Lower lobe of right lung (tissue), 2 donors: ENCODE results near the gene SLC45A2. TPM values are rescaled to one million over a fixed set of nuclear protein-coding genes. Genes with fewer than 3 reads are reported as not detected.
"Not testable (repeated sequence)": the region's sequence is repeated elsewhere in the genome, so short reads cannot be mapped to it uniquely, and the experiment has no call there.

Experiments used
- ATAC-seq, 2 donors: fragments of 200-7000 bp; cut with Tn5 transposase; one replicate each; pipeline ENCODE4 v1.9.1; 2020 to 2022; ENCODE audit warnings: mild to moderate bottlenecking in 2 of 2, moderate library complexity in 2 of 2
- DNase-seq: peaks from one replicate; pipeline ENCODE4 v3.0.0-alpha.2; 2020
- H3K27ac ChIP-seq: fragments of 200-600 bp; one replicate; pipeline ENCODE4 v1.8.0; 2022
- H3K27me3 ChIP-seq: fragments of 200-600 bp; one replicate; pipeline ENCODE4 v1.8.0; 2022; ENCODE audit warnings: low read depth
- H3K36me3 ChIP-seq: fragments of 200-600 bp; one replicate; pipeline ENCODE4 v1.8.0; 2022; ENCODE audit warnings: mild to moderate bottlenecking
- H3K4me1 ChIP-seq: fragments of 200-600 bp; one replicate; pipeline ENCODE4 v1.8.0; 2022
- H3K4me3 ChIP-seq: fragments of 200-600 bp; one replicate; pipeline ENCODE4 v1.8.0; 2022; ENCODE audit warnings: mild to moderate bottlenecking
- H3K9me3 ChIP-seq: fragments of 200-600 bp; one replicate; pipeline ENCODE4 v1.8.0; 2022
- intact Hi-C: fragments of 100-400 bp; cut with DNase I; formaldehyde crosslinking; loops from one replicate; pipeline ENCODE4 v1.11.0; 2022
- long read RNA-seq: library from polyadenylated mRNA; unstranded; transcript quantifications from one replicate; pipeline ENCODE4 v2.0.0, GENCODE V29; 2021
- total RNA-seq: library from RNA; stranded (reverse); fragmentation: NEBNext Ultra II Directional; extraction: Animal tissue kit (Norgen Biotek cat#: 25700); gene quantifications from one replicate; pipeline ENCODE4 v1.2.1, GENCODE V29; 2021
- TF ChIP-seq, protein P1 (sequence below): fragments of 200-600 bp; IDR thresholded peaks from one replicate; pipeline ENCODE4 v1.8.0; 2022; ENCODE audit warnings: antibody characterized with exemption, mild to moderate bottlenecking
- donor health status: DM: no; HTN: yes; CAD: no; lungs with severe emphysema.

Gene SLC45A2
- not detected for total RNA-seq
- long read RNA-seq = 0 reads

DNA sequence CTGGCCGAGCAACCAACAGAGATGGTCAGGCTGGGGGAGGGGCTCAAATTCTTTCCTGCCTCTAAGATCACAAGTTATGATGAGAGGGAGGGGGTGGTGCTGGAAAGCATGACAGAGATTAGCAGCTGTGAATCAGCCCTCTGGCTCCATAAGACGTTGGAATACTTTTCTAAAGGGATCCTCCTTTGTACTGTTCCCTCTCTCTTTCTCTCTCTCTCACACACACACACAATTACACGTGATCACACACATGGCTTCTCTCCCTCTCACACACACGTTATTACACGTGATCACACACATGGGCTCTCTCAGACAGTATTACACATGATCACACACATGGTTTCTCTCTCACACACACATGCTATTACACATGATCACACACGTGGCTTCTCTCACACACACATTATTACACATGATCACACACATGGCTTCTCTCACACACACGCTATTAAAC, at the start of gene SLC45A2:
TSS of gene SLC45A2 (minus strand) at position 23 of the 454 bp plus-strand sequence. CDS start 110 bp downstream, outside the sequence.
- Histone ChIP-seq H3K36me3 (peaks cover 32% of the 10 kb centered on the region), H3K9me3 (no peaks in the 10 kb centered on the region), H3K27me3 (no peaks in the 10 kb centered on the region), H3K4me1 (no peaks in the 10 kb centered on the region), H3K27ac (no peak within 1 kb of the TSS), H3K4me3 (no peak within 1 kb of the TSS)
- intact Hi-C loops = no loop called here
- TF ChIP-seq, protein P1, sequence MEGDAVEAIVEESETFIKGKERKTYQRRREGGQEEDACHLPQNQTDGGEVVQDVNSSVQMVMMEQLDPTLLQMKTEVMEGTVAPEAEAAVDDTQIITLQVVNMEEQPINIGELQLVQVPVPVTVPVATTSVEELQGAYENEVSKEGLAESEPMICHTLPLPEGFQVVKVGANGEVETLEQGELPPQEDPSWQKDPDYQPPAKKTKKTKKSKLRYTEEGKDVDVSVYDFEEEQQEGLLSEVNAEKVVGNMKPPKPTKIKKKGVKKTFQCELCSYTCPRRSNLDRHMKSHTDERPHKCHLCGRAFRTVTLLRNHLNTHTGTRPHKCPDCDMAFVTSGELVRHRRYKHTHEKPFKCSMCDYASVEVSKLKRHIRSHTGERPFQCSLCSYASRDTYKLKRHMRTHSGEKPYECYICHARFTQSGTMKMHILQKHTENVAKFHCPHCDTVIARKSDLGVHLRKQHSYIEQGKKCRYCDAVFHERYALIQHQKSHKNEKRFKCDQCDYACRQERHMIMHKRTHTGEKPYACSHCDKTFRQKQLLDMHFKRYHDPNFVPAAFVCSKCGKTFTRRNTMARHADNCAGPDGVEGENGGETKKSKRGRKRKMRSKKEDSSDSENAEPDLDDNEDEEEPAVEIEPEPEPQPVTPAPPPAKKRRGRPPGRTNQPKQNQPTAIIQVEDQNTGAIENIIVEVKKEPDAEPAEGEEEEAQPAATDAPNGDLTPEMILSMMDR = no peak
- DNase-seq (no peak), ATAC-seq (no peak)

GRCh38 chr5:34031966-34032365, 47.5 kb upstream of the SLC45A2 start:
- no peaks in the 10 kb centered on the region for H3K9me3 ChIP-seq
- ATAC-seq (no peak), DNase-seq (no peak)
- H3K27me3 ChIP-seq = no peaks in the 10 kb centered on the region
- intact Hi-C loops = no loop called here
- H3K27ac ChIP-seq = no peak overlapping the region
- H3K36me3 ChIP-seq = no peaks in the 10 kb centered on the region
- TF ChIP-seq, protein P1 = no peak
- H3K4me3 ChIP-seq = no peak overlapping the region
- no peaks in the 10 kb centered on the region for H3K4me1 ChIP-seq

DNA sequence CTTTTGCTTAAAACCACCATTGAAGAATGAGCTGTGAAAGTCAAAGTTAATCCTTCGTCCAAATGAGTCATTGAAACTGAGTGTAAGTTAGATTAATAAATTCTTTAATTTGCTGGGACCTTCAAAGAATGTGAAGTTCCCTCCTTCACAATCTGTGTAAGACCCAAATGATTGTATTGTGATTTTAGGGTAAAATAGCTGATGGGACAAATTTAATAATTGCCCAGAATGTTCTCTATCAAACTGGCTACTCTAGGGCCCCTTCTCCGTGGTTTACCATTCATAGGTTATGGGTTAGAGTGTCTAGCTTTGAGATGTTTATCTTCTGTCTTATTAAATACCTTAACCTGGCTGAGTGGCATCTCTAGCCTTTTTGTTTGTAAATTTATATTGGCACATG, 46.6 kb upstream of the SLC45A2 start:
- Histone ChIP-seq H3K4me3 (no peak overlapping the region), H3K36me3 (no peaks in the 10 kb centered on the region), H3K4me1 (no peaks in the 10 kb centered on the region), H3K27me3 (no peaks in the 10 kb centered on the region), H3K27ac (no peak overlapping the region), H3K9me3 (no peaks in the 10 kb centered on the region)
- intact Hi-C loops = no loop called here
- no peak for ATAC-seq
- TF ChIP-seq, protein P1 = no peak
- DNase-seq = no peak

GRCh38 chr5:34030585-34030984, 46.1 kb upstream of the SLC45A2 start:
- H3K36me3 ChIP-seq, H3K4me3 ChIP-seq, H3K27ac ChIP-seq, H3K4me1 ChIP-seq, H3K27me3 ChIP-seq, DNase-seq, ATAC-seq, H3K9me3 ChIP-seq, intact Hi-C loops: not testable (repeated sequence)

DNA sequence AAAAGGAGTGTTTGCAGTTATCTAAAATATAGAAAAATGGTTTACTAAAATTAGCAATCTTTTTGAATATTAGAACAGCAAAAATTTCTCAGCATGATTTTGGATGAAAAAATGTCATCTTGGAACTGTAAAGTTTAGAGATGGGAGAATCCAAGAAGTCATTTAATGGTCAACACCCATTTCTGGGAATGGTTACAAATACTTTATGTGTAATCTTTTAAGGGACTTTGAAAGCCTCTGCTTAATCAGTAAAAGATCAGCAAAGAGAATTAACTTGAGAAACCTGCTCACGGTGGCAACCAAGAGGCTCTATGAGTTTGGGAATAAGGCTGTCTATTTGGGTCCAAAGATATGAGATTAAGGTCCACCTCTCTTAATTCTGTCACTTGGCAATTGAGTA, 45.6 kb upstream of the SLC45A2 start:
- Histone ChIP-seq H3K27me3 (no peaks in the 10 kb centered on the region), H3K4me1 (no peaks in the 10 kb centered on the region), H3K27ac (no peak overlapping the region), H3K4me3 (no peak overlapping the region), H3K9me3 (no peaks in the 10 kb centered on the region), H3K36me3 (no peaks in the 10 kb centered on the region)
- intact Hi-C loops = no loop called here
- TF ChIP-seq, protein P1 = no peak
- DNase-seq = no peak
- ATAC-seq = no peak

- H3K27ac ChIP-seq = no peak overlapping the region
- H3K27me3 ChIP-seq = no peaks in the 10 kb centered on the region
- H3K4me3 ChIP-seq = no peak overlapping the region
- intact Hi-C loops = no loop called here
- no peaks in the 10 kb centered on the region for H3K4me1 ChIP-seq
- no peak for DNase-seq
- TF ChIP-seq, protein P1 = no peak
- no peak for ATAC-seq
- no peaks in the 10 kb centered on the region for H3K9me3 ChIP-seq
- H3K36me3 ChIP-seq = no peaks in the 10 kb centered on the region
Observed at GRCh38 chr5:34028349-34028748, 43.9 kb upstream of the SLC45A2 start.
